ENCODE results near the gene ESRRA.
A peak's percentile ranks its signal among the peaks of the same experiment; 100 is the strongest.
"Not testable (repeated sequence)": the region's sequence is repeated elsewhere in the genome, so short reads cannot be mapped to it uniquely, and the experiment has no call there.

The ESRRA gene

GRCh38 chr11:64292460-64293254 is 12.7 kb upstream of the ESRRA start:
- DNase-seq, result no peak

- DNase-seq, result no peak
These were observed 10.6 kb upstream of the ESRRA start for GRCh38 chr11:64294774-64295173.

GRCh38 chr11:64295760-64296159 is 9.6 kb upstream of the ESRRA start:
- DNase-seq, result no peak

DNA sequence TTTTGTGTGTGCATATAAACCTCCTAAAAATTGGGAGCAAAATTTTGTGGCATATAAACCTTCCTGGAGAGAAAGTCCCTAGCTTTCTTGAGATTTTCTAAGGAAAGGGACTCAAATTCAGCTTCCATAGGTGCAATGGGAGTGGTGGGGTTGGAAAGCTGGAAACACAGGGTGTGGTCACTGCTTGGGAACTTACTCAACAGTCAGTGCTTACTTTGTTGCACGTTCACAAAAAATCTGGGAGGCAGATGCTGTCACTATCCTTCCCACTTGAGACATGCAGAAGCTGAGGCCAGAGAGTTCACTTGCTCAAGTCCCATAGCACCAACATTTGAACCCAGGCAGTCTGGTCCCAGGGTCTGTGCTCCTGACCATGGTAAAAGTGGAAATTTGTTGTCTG is 9.1 kb upstream of the ESRRA start:
- DNase-seq, result no peak

DNA sequence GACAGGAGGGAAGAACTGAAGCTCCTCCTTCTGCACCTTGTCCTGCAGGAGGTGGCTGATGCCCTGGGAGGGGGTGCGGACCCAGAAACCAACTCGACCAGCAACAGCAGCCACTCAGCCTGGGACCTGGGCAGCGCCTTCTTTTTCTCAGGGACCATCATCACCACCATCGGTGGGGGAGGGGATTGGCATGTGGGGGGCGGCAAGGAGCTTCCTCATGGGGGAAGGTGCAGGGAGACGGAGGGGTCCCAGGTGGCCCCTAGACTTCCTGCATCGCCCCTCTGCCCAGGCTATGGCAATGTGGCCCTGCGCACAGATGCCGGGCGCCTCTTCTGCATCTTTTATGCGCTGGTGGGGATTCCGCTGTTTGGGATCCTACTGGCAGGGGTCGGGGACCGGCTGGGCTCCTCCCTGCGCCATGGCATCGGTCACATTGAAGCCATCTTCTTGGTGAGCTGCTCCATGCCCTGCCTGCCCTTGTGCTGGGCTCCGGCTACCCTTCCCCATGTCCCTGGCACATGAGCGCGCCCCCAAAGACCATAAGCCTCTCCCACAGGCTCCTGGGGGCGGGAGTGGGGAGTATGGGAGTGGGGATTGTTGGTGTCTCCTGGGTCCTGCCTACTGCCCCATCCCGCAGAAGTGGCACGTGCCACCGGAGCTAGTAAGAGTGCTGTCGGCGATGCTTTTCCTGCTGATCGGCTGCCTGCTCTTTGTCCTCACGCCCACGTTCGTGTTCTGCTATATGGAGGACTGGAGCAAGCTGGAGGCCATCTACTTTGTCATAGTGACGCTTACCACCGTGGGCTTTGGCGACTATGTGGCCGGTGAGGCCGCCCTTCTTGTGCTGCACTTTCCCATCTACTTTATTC is 8.3 kb upstream of the ESRRA start:
- no peak for DNase-seq

DNA sequence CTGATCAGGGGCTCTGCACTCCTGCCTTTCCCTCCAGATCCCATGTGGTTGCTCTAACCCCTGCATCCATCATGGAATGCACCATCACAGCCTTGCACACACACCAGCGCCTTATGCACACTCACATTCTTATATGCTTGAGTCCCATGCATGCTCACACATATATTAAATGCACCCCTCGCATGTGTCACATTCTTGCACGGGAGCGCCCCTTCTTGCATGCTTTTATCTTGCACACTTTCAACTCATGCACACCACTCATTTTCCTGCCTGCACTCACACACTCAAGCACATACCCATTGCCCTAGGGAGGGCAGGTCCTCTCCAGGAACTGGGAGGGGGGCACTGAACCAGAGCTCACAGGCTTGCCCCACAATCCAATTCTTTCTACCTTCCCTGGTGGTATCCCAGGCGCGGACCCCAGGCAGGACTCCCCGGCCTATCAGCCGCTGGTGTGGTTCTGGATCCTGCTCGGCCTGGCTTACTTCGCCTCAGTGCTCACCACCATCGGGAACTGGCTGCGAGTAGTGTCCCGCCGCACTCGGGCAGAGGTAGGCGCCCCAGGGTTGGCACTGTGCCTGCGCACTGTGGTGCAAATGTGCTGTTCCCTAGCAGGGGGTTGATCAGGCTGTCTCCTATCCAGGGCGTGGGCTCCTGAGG is 7.5 kb upstream of the ESRRA start:
- DNase-seq, result no peak

DNA sequence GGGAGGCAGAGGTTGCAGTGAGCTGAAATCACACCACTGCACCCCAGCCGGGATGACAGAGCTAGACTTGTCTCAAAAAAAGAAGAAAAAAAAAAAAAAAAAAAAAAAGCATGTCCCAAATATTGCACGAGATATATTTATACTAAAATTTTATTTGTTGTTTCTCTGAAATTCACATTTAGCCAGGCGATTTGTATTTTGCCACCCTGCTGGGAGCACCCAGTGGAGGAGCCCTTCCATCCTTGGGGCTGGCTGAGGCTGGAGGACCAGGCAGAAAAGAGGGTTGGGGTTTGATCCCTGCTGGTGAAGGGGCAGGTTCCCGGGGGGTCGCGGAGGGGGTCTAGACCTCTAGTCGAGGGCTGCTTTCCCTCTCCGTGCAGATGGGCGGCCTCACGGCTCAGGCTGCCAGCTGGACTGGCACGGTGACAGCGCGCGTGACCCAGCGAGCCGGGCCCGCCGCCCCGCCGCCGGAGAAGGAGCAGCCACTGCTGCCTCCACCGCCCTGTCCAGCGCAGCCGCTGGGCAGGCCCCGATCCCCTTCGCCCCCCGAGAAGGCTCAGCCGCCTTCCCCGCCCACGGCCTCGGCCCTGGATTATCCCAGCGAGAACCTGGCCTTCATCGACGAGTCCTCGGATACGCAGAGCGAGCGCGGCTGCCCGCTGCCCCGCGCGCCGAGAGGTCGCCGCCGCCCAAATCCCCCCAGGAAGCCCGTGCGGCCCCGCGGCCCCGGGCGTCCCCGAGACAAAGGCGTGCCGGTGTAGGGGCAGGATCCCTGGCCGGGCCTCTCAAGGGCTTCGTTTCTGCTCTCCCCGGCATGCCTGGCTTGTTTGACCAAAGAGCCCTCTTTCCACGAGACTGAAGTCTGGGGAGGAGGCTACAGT is 6.1 kb upstream of the ESRRA start:
- DNase-seq, result no peak

DNA sequence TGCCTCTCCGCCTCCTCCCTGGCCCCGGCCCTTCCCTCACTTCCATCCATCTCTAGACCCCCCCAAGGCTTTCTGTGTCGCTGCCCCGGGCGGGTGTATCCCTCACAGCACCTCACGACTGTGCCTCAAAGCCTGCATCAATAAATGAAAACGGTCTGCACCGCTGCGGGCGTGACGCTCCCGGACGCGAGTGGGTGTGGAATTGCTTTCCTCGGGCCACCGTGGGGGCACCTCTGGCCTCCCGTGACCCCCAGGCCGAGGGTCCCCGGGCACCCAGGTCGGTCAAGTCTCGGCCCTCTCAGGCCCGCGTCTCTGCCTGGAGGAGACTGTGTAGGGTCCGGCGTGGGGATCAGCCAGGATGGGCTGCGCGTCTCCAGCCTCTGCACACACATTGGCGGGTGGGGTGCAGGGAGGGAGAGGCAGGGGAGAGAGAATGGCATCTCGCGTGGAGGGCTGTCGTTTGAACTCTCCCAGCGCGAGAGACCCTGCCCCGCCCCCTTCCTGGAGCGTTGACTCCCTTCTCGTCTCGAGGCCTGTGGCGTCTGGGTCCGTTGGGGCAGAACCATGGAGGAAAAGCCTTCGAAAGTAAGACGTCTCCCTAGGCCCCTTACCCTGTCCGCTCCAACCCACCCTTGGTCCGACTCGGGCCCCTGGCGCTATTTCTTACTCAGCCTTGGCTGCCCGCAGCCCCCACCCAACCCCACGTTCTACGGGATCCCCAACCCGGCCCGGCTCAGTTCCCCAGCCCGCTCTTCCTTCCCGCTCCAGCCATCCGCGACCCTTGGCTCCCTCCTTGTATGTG is 5.3 kb upstream of the ESRRA start, which contains the start of gene CATSPERZ:
Gene CATSPERZ, plus strand, starts transcription at position 512 of the 802 bp plus-strand sequence. Its CDS starts 53 bp downstream, at position 565.
- no peak for DNase-seq

GRCh38 chr11:64303109-64304031 is 2.0 kb upstream of the ESRRA start:
- no peak for DNase-seq

- no peak for DNase-seq
These were observed 1.4 kb upstream of the ESRRA start for GRCh38 chr11:64304032-64304315.

GRCh38 chr11:64304316-64305072 is 830 bp upstream of the ESRRA start:
- peak; percentile 96 for DNase-seq

- peak; percentile 72 for DNase-seq
These were observed 603 bp downstream of the ESRRA start for GRCh38 chr11:64305691-64306562.

GRCh38 chr11:64306563-64306875 is 1.2 kb downstream of the ESRRA start:
- DNase-seq, result no peak

- DNase-seq, result no peak
These were observed 1.7 kb downstream of the ESRRA start for GRCh38 chr11:64306876-64307622.

DNA sequence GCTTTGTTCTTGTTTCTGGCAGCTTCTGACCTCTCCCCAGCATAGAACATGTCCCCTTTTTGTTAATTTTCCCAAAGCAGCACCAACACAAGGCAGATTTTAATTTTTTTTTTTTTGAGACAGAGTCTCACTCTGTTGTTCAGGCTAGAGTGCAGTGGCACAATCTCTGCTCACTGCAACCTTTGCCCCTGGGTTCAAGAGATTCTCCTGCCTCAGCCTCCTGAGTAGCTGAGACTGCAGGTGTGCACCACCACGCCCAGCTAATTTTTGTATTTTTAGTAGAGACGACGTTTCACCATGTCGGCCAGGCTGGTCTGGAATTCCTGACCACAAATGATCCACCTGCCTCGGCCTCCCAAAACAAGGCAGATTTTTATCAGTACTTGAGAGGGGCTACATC is 2.5 kb downstream of the ESRRA start:
- DNase-seq, result not testable (repeated sequence)

DNA sequence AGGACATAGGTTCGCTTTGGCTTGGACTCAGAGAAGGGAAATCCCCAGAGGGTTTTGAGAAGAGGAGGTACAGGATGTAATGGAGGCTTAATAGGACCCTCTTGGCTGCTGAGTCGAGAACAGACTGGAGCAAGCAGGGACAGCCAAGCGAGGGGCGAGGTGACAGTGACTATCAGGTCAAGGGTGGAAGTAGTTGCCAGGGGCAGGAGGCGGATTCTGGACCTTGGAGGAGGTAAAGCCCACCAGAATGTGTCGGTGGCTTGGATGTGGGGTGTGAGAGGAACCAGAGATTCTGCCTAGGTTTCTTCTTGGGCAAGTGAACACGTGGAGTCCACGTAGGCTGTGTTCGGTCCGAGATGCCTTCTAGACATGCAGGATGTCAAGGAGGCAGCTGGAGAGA is 7.6 kb downstream of the ESRRA start:
- DNase-seq, result no peak

GRCh38 chr11:64313491-64314145 is 8.3 kb downstream of the ESRRA start:
- DNase-seq, result no peak

Measured in stimulated activated CD4-positive, alpha-beta T cell treated with anti-CD3 and anti-CD28 coated beads, Interleukin-4, amount 100 ng/mL, for 1 hour (primary cell).